HFFc6 (cell line): ENCODE measurements around the gene JOSD2. TPM values are rescaled to one million over a fixed set of nuclear protein-coding genes. Genes with fewer than 3 reads are reported as not detected.

Experiments used
- DNase-seq: peaks from one replicate; pipeline ENCODE4 v3.0.0-alpha.2; 2018
- H3K27ac Mint-ChIP-seq: 2 replicates; pipeline ENCODE4 v1.8.0; 2020; ENCODE audit warnings: mild to moderate bottlenecking, mixed read lengths
- H3K27me3 Mint-ChIP-seq: 2 replicates; pipeline ENCODE4 v1.8.0; 2021; ENCODE audit warnings: mild to moderate bottlenecking, moderate library complexity, mixed read lengths; ENCODE audit not compliant: insufficient read depth
- H3K36me3 Mint-ChIP-seq: 2 replicates; pipeline ENCODE4 v1.8.0; 2021; ENCODE audit warnings: low read depth, mixed read lengths
- H3K4me1 Mint-ChIP-seq: 2 replicates; pipeline ENCODE4 v1.8.0; 2020; ENCODE audit warnings: low read depth, mixed read lengths
- H3K4me3 Mint-ChIP-seq: 2 replicates; pipeline ENCODE4 v1.8.0; 2020; ENCODE audit warnings: mild to moderate bottlenecking, moderate library complexity, mixed read lengths
- H3K9me3 Mint-ChIP-seq: 2 replicates; pipeline ENCODE4 v1.8.0; 2020; ENCODE audit warnings: mild to moderate bottlenecking, mixed read lengths
- CTCF ChIP-seq: fragments of 200-600 bp; sonication (generic); IDR thresholded peaks from 2 replicates; pipeline ENCODE4 v1.5.0; 2021; ENCODE audit warnings: antibody characterized with exemption, mild to moderate bottlenecking
- total RNA-seq, 6 experiments: library from RNA; stranded (reverse); fragmentation: NEBNext Ultra II Directional; extraction: Animal tissue kit (Norgen Biotek cat#: 25700); gene quantifications; 2 replicates in 1 of 6; 3 replicates in 5 of 6; pipeline ENCODE4 v1.2.3, GENCODE V29; 2021

The JOSD2 gene
- total RNA-seq, 6 experiments from 2014 or later = 62.7 to 86.3 (median 72.8) TPM

- H3K4me1 Mint-ChIP-seq = peaks cover 6% of the 10 kb centered on the region
Measured at GRCh38 chr19:50552540-50552939, 41.5 kb upstream of the JOSD2 start.

GRCh38 chr19:50551715-50552187 lies 40.8 kb upstream of the JOSD2 start:
- Mint-ChIP-seq H3K4me1 (peaks cover 6% of the 10 kb centered on the region), H3K4me3 (no peak overlapping the region), H3K9me3 (no peaks in the 10 kb centered on the region), H3K27ac (no peak overlapping the region), H3K36me3 (no peaks in the 10 kb centered on the region), H3K27me3 (peaks cover 22% of the 10 kb centered on the region)
- TF ChIP-seq CTCF = no peak
- DNase-seq = no peak

More at GRCh38 chr19:50552540-50552939, 41.5 kb upstream of the JOSD2 start:
- DNase-seq = no peak
- TF ChIP-seq CTCF = no peak
- Mint-ChIP-seq H3K36me3 (no peaks in the 10 kb centered on the region), H3K27me3 (peaks cover 22% of the 10 kb centered on the region), H3K4me3 (no peak overlapping the region; the same call in 1 of the 2 replicates), H3K9me3 (no peaks in the 10 kb centered on the region), H3K27ac (no peak overlapping the region)

- H3K9me3 Mint-ChIP-seq = no peaks in the 10 kb centered on the region
- no peaks in the 10 kb centered on the region for H3K36me3 Mint-ChIP-seq
- H3K27me3 Mint-ChIP-seq = peaks cover 20% of the 10 kb centered on the region
- H3K27ac Mint-ChIP-seq = no peak overlapping the region
- H3K4me1 Mint-ChIP-seq = peaks cover under 1% of the 10 kb centered on the region; the same call in 1 of the 2 replicates
- no peak overlapping the region for H3K4me3 Mint-ChIP-seq
- DNase-seq = no peak
- TF ChIP-seq CTCF = no peak
Measured at GRCh38 chr19:50551034-50551714, 40.2 kb upstream of the JOSD2 start.

GRCh38 chr19:50550594-50550966 lies 39.6 kb upstream of the JOSD2 start:
- Mint-ChIP-seq H3K4me3 (no peak overlapping the region), H3K36me3 (no peaks in the 10 kb centered on the region), H3K27ac (no peak overlapping the region), H3K9me3 (no peaks in the 10 kb centered on the region), H3K27me3 (peaks cover 20% of the 10 kb centered on the region), H3K4me1 (no peaks in the 10 kb centered on the region)
- TF ChIP-seq CTCF = no peak
- no peak for DNase-seq

GRCh38 chr19:50549927-50550593 lies 39.1 kb upstream of the JOSD2 start:
- Mint-ChIP-seq H3K4me3 (no peak overlapping the region), H3K27ac (no peak overlapping the region), H3K36me3 (no peaks in the 10 kb centered on the region), H3K4me1 (no peaks in the 10 kb centered on the region), H3K27me3 (peaks cover 20% of the 10 kb centered on the region), H3K9me3 (no peaks in the 10 kb centered on the region)
- no peak for TF ChIP-seq CTCF
- DNase-seq = no peak
